NT2/D1 (cell line): Measurements from ENCODE around the gene CEBPZ.

ENCODE experiments used
- SUZ12 ChIP-seq: IDR thresholded peaks from 2 replicates; pipeline ENCODE4 v1.6.1; 2011; ENCODE audit not compliant: insufficient read length, insufficient read depth; ENCODE audit errors: extremely low read depth
- YY1 ChIP-seq: IDR thresholded peaks from 2 replicates; pipeline ENCODE4 v1.6.1; 2011; ENCODE audit not compliant: insufficient read length, insufficient read depth
- ZNF274 ChIP-seq: IDR thresholded peaks from 2 replicates; pipeline ENCODE4 v1.6.1; 2011; ENCODE audit warnings: mild to moderate bottlenecking, low read depth, low read length

DNA sequence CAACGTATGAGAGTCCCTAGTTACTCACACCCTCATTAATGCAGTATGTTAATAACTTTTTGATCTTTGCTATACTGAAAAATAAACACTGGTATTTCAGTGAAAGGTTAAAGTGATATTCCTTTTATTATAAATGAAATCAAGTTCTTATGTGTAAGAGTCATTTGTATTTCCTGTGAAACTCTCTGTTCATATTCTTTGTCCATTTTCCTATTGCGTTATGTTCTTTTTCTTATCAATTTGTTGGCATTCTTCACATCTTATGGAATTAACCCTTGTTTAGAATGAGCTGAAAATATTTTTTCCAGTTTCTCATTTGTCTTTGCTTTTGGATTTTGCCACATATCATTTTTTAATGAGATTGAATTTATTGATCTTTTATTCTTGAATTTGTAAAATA is 44.9 kb upstream of the CEBPZ start:
- no peak for TF ChIP-seq YY1
- TF ChIP-seq ZNF274 = no peak
- TF ChIP-seq SUZ12 = no peak
